ENCODE data around the gene IKZF3.
A peak's percentile ranks its signal among the peaks of the same experiment; 100 is the strongest.

Gene IKZF3

DNA sequence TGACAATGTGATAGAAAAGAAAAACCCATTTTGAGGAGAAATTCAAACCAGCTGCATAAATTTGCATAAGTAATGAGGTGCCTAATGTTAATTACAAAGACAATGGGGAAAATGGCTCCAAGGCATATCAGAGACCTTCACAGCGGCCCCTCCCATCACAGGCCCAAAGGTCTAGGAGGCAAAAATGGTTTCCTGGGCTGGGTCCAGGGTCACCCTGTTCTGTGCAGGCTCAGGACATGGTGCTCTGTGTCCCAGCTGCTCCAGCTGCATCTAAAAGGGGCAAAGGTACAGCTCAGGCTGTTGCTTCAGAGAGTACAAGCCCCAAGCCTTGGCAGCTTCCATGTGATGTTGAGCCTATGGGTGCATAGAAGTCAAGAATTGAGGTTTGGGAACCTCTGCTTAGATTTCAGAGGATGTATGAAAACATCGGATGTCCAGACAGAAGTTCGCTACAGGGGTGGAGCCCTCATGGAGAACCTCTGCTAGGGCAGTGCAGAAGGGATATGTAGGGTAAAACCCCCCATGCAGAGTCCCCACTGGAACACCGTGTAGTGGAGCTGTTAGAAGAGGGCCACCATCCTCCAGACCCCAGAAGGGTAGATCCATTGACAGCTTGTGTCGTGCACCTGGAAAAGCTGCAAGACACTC is 40.6 kb downstream of the IKZF3 start (continued):
- TF ChIP-seq, protein P1, sequence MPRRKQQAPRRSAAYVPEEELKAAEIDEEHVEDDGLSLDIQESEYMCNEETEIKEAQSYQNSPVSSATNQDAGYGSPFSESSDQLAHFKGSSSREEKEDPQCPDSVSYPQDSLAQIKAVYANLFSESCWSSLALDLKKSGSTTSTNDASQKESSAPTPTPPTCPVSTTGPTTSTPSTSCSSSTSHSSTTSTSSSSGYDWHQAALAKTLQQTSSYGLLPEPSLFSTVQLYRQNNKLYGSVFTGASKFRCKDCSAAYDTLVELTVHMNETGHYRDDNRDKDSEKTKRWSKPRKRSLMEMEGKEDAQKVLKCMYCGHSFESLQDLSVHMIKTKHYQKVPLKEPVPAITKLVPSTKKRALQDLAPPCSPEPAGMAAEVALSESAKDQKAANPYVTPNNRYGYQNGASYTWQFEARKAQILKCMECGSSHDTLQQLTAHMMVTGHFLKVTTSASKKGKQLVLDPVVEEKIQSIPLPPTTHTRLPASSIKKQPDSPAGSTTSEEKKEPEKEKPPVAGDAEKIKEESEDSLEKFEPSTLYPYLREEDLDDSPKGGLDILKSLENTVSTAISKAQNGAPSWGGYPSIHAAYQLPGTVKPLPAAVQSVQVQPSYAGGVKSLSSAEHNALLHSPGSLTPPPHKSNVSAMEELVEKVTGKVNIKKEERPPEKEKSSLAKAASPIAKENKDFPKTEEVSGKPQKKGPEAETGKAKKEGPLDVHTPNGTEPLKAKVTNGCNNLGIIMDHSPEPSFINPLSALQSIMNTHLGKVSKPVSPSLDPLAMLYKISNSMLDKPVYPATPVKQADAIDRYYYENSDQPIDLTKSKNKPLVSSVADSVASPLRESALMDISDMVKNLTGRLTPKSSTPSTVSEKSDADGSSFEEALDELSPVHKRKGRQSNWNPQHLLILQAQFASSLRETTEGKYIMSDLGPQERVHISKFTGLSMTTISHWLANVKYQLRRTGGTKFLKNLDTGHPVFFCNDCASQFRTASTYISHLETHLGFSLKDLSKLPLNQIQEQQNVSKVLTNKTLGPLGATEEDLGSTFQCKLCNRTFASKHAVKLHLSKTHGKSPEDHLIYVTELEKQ (tag by site-specific recombination; IDR thresholded peaks at IDR 0.05; ENCODE audit: borderline replicate concordance): no peak
- no peak for TF ChIP-seq KLF17 (tag by site-specific recombination; IDR thresholded peaks at IDR 0.05)
- TF ChIP-seq ZNF311 (tag by site-specific recombination; IDR thresholded peaks at IDR 0.05; ENCODE audit: borderline replicate concordance): no peak
- TF ChIP-seq PBX3 (CRISPR knock-in tag; IDR thresholded peaks at IDR 0.05): no peak
- peak; percentile 48; the same call in 1 of the 2 replicates for TF ChIP-seq ZNF558 (tag by site-specific recombination; IDR thresholded peaks at IDR 0.05)
- TF ChIP-seq ZNF221 (tag by site-specific recombination; IDR thresholded peaks at IDR 0.05; ENCODE audit: borderline replicate concordance): no peak
- no peak for TF ChIP-seq ZNF837 (tag by site-specific recombination; IDR thresholded peaks at IDR 0.05)
- TF ChIP-seq ZNF707 (tag by site-specific recombination; IDR thresholded peaks at IDR 0.05): no peak
- no peak for TF ChIP-seq ZNF404 (tag by site-specific recombination; IDR thresholded peaks at IDR 0.05)
- TF ChIP-seq ZNF544 (tag by site-specific recombination; IDR thresholded peaks at IDR 0.05): no peak
- TF ChIP-seq ZNF529 (tag by site-specific recombination; IDR thresholded peaks at IDR 0.05; ENCODE audit: insufficient replicate concordance): peak; percentile 48
- TF ChIP-seq ZNF560 (tag by site-specific recombination; IDR thresholded peaks at IDR 0.05; ENCODE audit: borderline replicate concordance): no peak
- TF ChIP-seq ZNF830 (tag by site-specific recombination; IDR thresholded peaks at IDR 0.05; ENCODE audit: low read depth): no peak
- no peak for TF ChIP-seq ZFP41 (tag by site-specific recombination; IDR thresholded peaks at IDR 0.05; ENCODE audit: borderline replicate concordance)
- TF ChIP-seq ZNF76 (tag by site-specific recombination; IDR thresholded peaks at IDR 0.05; ENCODE audit: borderline replicate concordance, low read depth): no peak
- no peak for TF ChIP-seq ZNF548 (tag by site-specific recombination; IDR thresholded peaks at IDR 0.05)
- TF ChIP-seq CTCF (tag by site-specific recombination; IDR thresholded peaks at IDR 0.05): no peak
- no peak for TF ChIP-seq ZNF37A (tag by site-specific recombination; IDR thresholded peaks at IDR 0.05)
- no peak for TF ChIP-seq ZNF664 (tag by site-specific recombination; IDR thresholded peaks at IDR 0.05)
- no peak for TF ChIP-seq ZNF362 (tag by site-specific recombination; IDR thresholded peaks at IDR 0.05)
- TF ChIP-seq YY2 (tag by site-specific recombination; IDR thresholded peaks at IDR 0.05): no peak
- peak; percentile 99 for TF ChIP-seq ZNF585B (tag by site-specific recombination; IDR thresholded peaks at IDR 0.05)
- TF ChIP-seq, protein P2, sequence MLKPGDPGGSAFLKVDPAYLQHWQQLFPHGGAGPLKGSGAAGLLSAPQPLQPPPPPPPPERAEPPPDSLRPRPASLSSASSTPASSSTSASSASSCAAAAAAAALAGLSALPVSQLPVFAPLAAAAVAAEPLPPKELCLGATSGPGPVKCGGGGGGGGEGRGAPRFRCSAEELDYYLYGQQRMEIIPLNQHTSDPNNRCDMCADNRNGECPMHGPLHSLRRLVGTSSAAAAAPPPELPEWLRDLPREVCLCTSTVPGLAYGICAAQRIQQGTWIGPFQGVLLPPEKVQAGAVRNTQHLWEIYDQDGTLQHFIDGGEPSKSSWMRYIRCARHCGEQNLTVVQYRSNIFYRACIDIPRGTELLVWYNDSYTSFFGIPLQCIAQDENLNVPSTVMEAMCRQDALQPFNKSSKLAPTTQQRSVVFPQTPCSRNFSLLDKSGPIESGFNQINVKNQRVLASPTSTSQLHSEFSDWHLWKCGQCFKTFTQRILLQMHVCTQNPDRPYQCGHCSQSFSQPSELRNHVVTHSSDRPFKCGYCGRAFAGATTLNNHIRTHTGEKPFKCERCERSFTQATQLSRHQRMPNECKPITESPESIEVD (tag by site-specific recombination; IDR thresholded peaks at IDR 0.05): no peak
- no peak for TF ChIP-seq ZNF623 (tag by site-specific recombination; IDR thresholded peaks at IDR 0.05)
- TF ChIP-seq SETDB1 (IDR thresholded peaks at IDR 0.05; ENCODE audit: insufficient read length, low read length): peak; percentile 92
- no peak for TF ChIP-seq ZNF223 (tag by site-specific recombination; IDR thresholded peaks at IDR 0.05)
- TF ChIP-seq ZNF626 (tag by site-specific recombination; IDR thresholded peaks at IDR 0.05): peak; percentile 52; the same call in 1 of the 2 replicates
